Smooth muscle cell (in vitro differentiated cells): ENCODE results near the gene GCHFR. TPM values are rescaled to one million over a fixed set of nuclear protein-coding genes. Genes with fewer than 3 reads are reported as not detected.

Experiments used
- DNase-seq: peaks from one replicate; lab custom pipeline; 2025; ENCODE audit not compliant: unreplicated experiment; lab: John Stamatoyannopoulos, UW
- H2AFZ ChIP-seq: fragments of 200-600 bp; sonication (generic); 2 replicates; pipeline ENCODE4 v1.6.0; 2016; ENCODE audit warnings: antibody characterized with exemption, low read depth, mild to moderate bottlenecking
- H3F3A ChIP-seq: fragments of 200-600 bp; sonication (generic); 2 replicates; pipeline ENCODE4 v1.6.0; 2017; ENCODE audit warnings: antibody characterized with exemption, low read depth
- H3K27ac ChIP-seq: fragments of 200-600 bp; sonication (generic); 2 replicates; pipeline ENCODE4 v1.5.1; 2016; ENCODE audit warnings: low read depth, mild to moderate bottlenecking
- H3K27me3 ChIP-seq: fragments of 200-600 bp; sonication (generic); 2 replicates; pipeline ENCODE4 v1.6.1; 2016; ENCODE audit warnings: low read depth, mild to moderate bottlenecking
- H3K36me3 ChIP-seq: fragments of 200-600 bp; sonication (generic); 2 replicates; pipeline ENCODE4 v1.5.1; 2016; ENCODE audit warnings: low read depth
- H3K4me1 ChIP-seq: fragments of 200-600 bp; sonication (generic); 2 replicates; pipeline ENCODE4 v1.5.1; 2016; ENCODE audit warnings: low read depth
- H3K4me2 ChIP-seq: fragments of 200-600 bp; sonication (generic); 2 replicates; pipeline ENCODE4 v1.6.0; 2016; ENCODE audit warnings: mild to moderate bottlenecking
- H3K4me3 ChIP-seq: fragments of 200-600 bp; sonication (generic); 2 replicates; pipeline ENCODE4 v1.5.1; 2016; ENCODE audit warnings: mild to moderate bottlenecking
- H3K79me2 ChIP-seq: fragments of 200-600 bp; sonication (generic); 2 replicates; pipeline ENCODE4 v1.6.0; 2016; ENCODE audit warnings: low read depth, mild to moderate bottlenecking
- H3K9ac ChIP-seq: fragments of 200-600 bp; sonication (generic); 2 replicates; pipeline ENCODE4 v1.6.0; 2016; ENCODE audit warnings: low read depth
- H3K9me3 ChIP-seq: fragments of 200-600 bp; sonication (generic); replicated peaks from 2 replicates; pipeline ENCODE4 v1.5.1; 2016; ENCODE audit warnings: low read depth
- H4K20me1 ChIP-seq: fragments of 200-600 bp; sonication (generic); 2 replicates; pipeline ENCODE4 v1.6.0; 2016; ENCODE audit warnings: low read depth
- WGBS: methylation state at CpG from one replicate; pipeline ENCODE4 v1.1.7; 2016; ENCODE audit warnings: low lambda C conversion rate; 5-methylcytosine and 5-hydroxymethylcytosine counted together
- polyA plus RNA-seq: library from polyadenylated mRNA; unstranded; fragments of >200 nt; fragmentation: Nextera tagmentation; extraction: Ambion mirVana; gene quantifications from 2 replicates; pipeline ENCODE4 v1.2.1, GENCODE V29; 2016
- total RNA-seq: library from RNA; depleted of rRNA; stranded (reverse); fragments of >200 nt; gene quantifications from 2 replicates; pipeline ENCODE4 v1.2.3, GENCODE V29; 2014
- TF ChIP-seq, protein P1 (sequence below): fragments of 200-600 bp; sonication (generic); IDR thresholded peaks from 2 replicates; pipeline ENCODE4 v1.5.1; 2017; ENCODE audit warnings: borderline replicate concordance, mild to moderate bottlenecking, antibody characterized with exemption; ENCODE audit not compliant: insufficient read depth, poor library complexity, severe bottlenecking

The GCHFR gene
- total and polyA plus RNA-seq, 2 experiments from 2014 or later: 8.9 to 9.1 TPM

DNA sequence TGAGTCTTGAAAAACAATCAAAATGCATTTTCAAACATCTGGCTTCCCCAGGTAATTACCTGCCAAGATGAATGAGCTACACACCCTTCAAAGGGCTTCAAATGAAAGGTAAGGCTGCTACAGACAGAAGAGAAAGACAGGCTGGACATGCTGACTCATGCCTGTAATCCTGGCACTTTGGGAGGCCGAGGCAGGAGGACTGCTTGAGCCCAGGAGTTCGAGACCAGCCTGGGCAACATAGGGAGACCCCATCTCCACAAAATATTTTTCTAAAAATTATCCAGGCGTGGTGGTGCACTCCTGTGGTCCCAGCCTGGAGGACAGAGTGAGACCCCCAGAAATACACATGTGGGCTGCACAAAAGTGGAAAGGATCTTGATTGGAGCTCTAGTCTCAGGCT lies 28.5 kb downstream of the GCHFR start:
- Histone ChIP-seq H4K20me1 (peaks cover 51% of the 10 kb centered on the region), H3K79me2 (peaks cover 36% of the 10 kb centered on the region), H2AFZ (no peak overlapping the region), H3K4me1 (peaks cover 7% of the 10 kb centered on the region), H3K27ac (no peak overlapping the region), H3K9ac (no peak overlapping the region), H3K4me3 (no peak overlapping the region), H3F3A (no peaks in the 10 kb centered on the region), H3K4me2 (no peak overlapping the region), H3K9me3 (no peaks in the 10 kb centered on the region), H3K36me3 (no peaks in the 10 kb centered on the region), H3K27me3 (no peaks in the 10 kb centered on the region)
- no peak for DNase-seq
- WGBS: 91% methylated on average over 3 of the region's 3 CpGs
- TF ChIP-seq, protein P1, sequence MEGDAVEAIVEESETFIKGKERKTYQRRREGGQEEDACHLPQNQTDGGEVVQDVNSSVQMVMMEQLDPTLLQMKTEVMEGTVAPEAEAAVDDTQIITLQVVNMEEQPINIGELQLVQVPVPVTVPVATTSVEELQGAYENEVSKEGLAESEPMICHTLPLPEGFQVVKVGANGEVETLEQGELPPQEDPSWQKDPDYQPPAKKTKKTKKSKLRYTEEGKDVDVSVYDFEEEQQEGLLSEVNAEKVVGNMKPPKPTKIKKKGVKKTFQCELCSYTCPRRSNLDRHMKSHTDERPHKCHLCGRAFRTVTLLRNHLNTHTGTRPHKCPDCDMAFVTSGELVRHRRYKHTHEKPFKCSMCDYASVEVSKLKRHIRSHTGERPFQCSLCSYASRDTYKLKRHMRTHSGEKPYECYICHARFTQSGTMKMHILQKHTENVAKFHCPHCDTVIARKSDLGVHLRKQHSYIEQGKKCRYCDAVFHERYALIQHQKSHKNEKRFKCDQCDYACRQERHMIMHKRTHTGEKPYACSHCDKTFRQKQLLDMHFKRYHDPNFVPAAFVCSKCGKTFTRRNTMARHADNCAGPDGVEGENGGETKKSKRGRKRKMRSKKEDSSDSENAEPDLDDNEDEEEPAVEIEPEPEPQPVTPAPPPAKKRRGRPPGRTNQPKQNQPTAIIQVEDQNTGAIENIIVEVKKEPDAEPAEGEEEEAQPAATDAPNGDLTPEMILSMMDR: no peak

DNA sequence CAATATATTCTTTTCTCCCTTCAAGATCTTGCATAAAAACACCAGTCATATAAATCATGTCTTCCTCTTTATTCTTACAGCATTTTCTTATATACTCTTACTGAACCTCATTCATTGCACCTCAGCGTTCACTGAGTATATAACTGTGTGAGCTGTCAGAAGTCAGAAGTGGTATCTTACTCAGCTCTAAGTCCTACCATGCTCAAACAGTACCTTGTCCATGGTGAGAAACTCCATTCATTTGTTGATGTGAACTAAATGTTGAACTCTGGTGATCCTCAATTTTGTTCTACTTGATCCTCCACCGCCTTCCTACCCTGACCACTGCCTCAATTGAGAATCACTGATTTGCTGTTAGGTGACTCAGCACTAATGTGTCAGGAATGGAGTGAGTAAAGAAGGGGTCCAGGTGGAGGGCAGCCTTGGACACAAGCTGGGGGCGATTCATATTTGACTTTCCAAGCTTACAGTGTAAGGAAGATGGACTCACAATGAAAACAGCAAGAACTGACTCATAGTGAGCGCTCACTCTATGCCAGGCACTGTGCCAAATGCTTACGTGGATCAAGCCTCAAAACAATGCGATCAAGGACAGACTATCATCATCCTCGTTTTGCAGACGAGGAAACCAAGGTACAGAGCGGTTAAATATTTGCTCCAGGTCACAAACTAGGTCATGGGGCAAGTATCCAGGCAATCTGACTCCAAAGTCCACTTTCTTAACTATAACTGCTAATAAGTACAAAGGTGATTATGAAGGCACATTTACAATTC lies 29.5 kb downstream of the GCHFR start:
- no peaks in the 10 kb centered on the region for H3F3A ChIP-seq
- DNase-seq: no peak
- H3K4me3 ChIP-seq: no peak overlapping the region
- TF ChIP-seq, protein P1: no peak
- WGBS: 89% methylated on average over 9 of the region's 9 CpGs
- no peaks in the 10 kb centered on the region for H3K36me3 ChIP-seq
- no peak overlapping the region for H2AFZ ChIP-seq
- H3K4me2 ChIP-seq: no peak overlapping the region
- peaks cover 36% of the 10 kb centered on the region for H3K79me2 ChIP-seq
- H3K9me3 ChIP-seq: no peaks in the 10 kb centered on the region
- peaks cover 53% of the 10 kb centered on the region for H4K20me1 ChIP-seq
- H3K27me3 ChIP-seq: no peaks in the 10 kb centered on the region
- H3K9ac ChIP-seq: no peak overlapping the region
- H3K4me1 ChIP-seq: peaks cover 2% of the 10 kb centered on the region
- no peak overlapping the region for H3K27ac ChIP-seq

DNA sequence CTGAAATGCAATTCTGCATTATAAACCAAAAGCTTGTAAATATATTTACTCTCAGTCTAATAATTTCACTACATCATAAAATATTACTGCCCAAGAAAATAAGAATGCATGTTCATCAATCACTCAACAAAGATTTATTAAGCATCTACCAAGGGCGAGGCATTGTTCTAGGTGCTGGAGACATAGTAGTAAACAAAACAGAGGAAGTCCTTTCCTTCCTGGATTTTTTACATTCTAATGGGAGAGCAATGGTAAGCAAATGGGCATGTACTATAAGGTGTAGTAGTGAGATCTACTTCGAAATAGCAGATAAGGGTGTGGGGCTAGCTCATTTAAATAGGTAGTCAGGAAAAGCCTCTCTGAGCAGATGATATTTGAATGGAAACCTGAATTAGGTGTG lies 32.2 kb downstream of the GCHFR start:
- DNase-seq: no peak
- 81% methylated on average over 2 of the region's 2 CpGs for WGBS
- TF ChIP-seq, protein P1: no peak
- no peaks in the 10 kb centered on the region for H3K9me3 ChIP-seq
- peaks cover 53% of the 10 kb centered on the region for H4K20me1 ChIP-seq
- H2AFZ ChIP-seq: no peak overlapping the region
- H3K9ac ChIP-seq: no peak overlapping the region
- peaks cover 8% of the 10 kb centered on the region for H3F3A ChIP-seq
- H3K36me3 ChIP-seq: no peaks in the 10 kb centered on the region
- H3K27ac ChIP-seq: no peak overlapping the region
- no peak overlapping the region for H3K4me2 ChIP-seq
- peaks cover 3% of the 10 kb centered on the region for H3K4me1 ChIP-seq
- no peak overlapping the region for H3K4me3 ChIP-seq
- peaks cover 27% of the 10 kb centered on the region for H3K79me2 ChIP-seq
- H3K27me3 ChIP-seq: no peaks in the 10 kb centered on the region

DNA sequence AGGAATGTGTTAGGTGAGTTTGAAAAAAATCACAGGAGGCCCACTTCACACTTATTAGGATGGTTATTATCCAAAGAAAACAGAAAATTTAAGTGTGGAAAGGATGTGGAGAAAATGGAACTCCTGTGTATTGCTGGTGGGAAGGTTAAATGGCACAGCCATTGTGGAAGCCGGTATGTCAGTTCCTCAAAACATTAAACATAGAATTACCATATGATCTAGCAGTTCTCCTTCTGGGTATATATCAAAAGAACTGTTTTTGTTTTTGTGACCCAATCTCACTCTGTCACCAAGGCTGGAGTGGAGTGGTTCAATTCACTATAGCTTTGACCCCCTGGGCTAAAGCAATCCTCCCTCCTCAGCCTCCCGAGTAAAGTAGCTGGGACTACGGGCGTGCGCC lies 32.6 kb downstream of the GCHFR start:
- Histone ChIP-seq H3K4me1 (peaks cover 3% of the 10 kb centered on the region), H3K9me3 (no peaks in the 10 kb centered on the region), H3K36me3 (no peaks in the 10 kb centered on the region), H3K9ac (no peak overlapping the region), H3F3A (peaks cover 8% of the 10 kb centered on the region), H3K4me3 (no peak overlapping the region), H3K27me3 (no peaks in the 10 kb centered on the region), H3K79me2 (peaks cover 27% of the 10 kb centered on the region), H3K27ac (no peak overlapping the region), H3K4me2 (no peak overlapping the region), H4K20me1 (peaks cover 57% of the 10 kb centered on the region), H2AFZ (no peak overlapping the region)
- no peak for DNase-seq
- TF ChIP-seq, protein P1: no peak
- 96% methylated on average over 5 of the region's 5 CpGs for WGBS
